ENCODE measurements around the gene MED7.

MED7 gene

GRCh38 chr5:157172403-157172802 lies 29.7 kb upstream of the MED7 start:
- Histone ChIP-seq H2AFZ (ENCODE audit: low read depth) (no peak overlapping the region), H3K27ac (no peak overlapping the region), H3K4me2 (no peak overlapping the region), H3K79me2 (ENCODE audit: insufficient read depth, low read depth) (no peaks in the 10 kb centered on the region), H3K36me3 (ENCODE audit: insufficient read depth) (no peaks in the 10 kb centered on the region), H3K4me3 (IDR thresholded peaks at IDR 0.05; ENCODE audit: insufficient read depth, low read depth, low read length) (no peak overlapping the region), H3K4me1 (ENCODE audit: low read depth, poor library complexity, severe bottlenecking) (peaks cover 4% of the 10 kb centered on the region), H3K9ac (no peak overlapping the region), H3K27me3 (ENCODE audit: insufficient read depth, low read depth) (no peaks in the 10 kb centered on the region), H4K20me1 (ENCODE audit: insufficient read depth) (no peaks in the 10 kb centered on the region)
- no peak for TF ChIP-seq CTCF (conservative IDR thresholded peaks at IDR 0.05; ENCODE audit: low read depth, low read length)

GRCh38 chr5:157168286-157168685 lies 25.6 kb upstream of the MED7 start:
- Histone ChIP-seq H2AFZ (ENCODE audit: low read depth) (no peak overlapping the region), H3K27ac (no peak overlapping the region), H3K4me3 (IDR thresholded peaks at IDR 0.05; ENCODE audit: insufficient read depth, low read depth, low read length) (no peak overlapping the region), H4K20me1 (ENCODE audit: insufficient read depth) (no peaks in the 10 kb centered on the region), H3K36me3 (ENCODE audit: insufficient read depth) (no peaks in the 10 kb centered on the region), H3K4me2 (no peak overlapping the region), H3K27me3 (ENCODE audit: insufficient read depth, low read depth) (no peaks in the 10 kb centered on the region), H3K79me2 (ENCODE audit: insufficient read depth, low read depth) (no peaks in the 10 kb centered on the region), H3K9ac (no peak overlapping the region), H3K4me1 (ENCODE audit: low read depth, poor library complexity, severe bottlenecking) (peaks cover 4% of the 10 kb centered on the region)
- no peak for TF ChIP-seq CTCF (conservative IDR thresholded peaks at IDR 0.05; ENCODE audit: low read depth, low read length)

GRCh38 chr5:157167214-157167621 lies 24.6 kb upstream of the MED7 start:
- Histone ChIP-seq H3K27ac (no peak overlapping the region), H3K4me1 (ENCODE audit: low read depth, poor library complexity, severe bottlenecking) (peaks cover 3% of the 10 kb centered on the region), H3K36me3 (ENCODE audit: insufficient read depth) (no peaks in the 10 kb centered on the region), H2AFZ (ENCODE audit: low read depth) (no peak overlapping the region), H3K4me3 (IDR thresholded peaks at IDR 0.05; ENCODE audit: insufficient read depth, low read depth, low read length) (no peak overlapping the region), H3K79me2 (ENCODE audit: insufficient read depth, low read depth) (no peaks in the 10 kb centered on the region), H4K20me1 (ENCODE audit: insufficient read depth) (no peaks in the 10 kb centered on the region), H3K9ac (no peak overlapping the region), H3K4me2 (no peak overlapping the region), H3K27me3 (ENCODE audit: insufficient read depth, low read depth) (no peaks in the 10 kb centered on the region)
- no peak for TF ChIP-seq CTCF (conservative IDR thresholded peaks at IDR 0.05; ENCODE audit: low read depth, low read length)

GRCh38 chr5:157166214-157167213 lies 23.8 kb upstream of the MED7 start, which contains the start of gene GARIN3:
TSS of gene GARIN3 (minus strand) at chr5:157166264. CDS start at chr5:157166168, 96 bp downstream.
- Histone ChIP-seq H4K20me1 (ENCODE audit: insufficient read depth) (no peaks in the 10 kb centered on the region), H3K4me1 (ENCODE audit: low read depth, poor library complexity, severe bottlenecking) (no peaks in the 10 kb centered on the region), H3K27ac (no peak within 1 kb of the TSS), H3K4me2 (no peak within 1 kb of the TSS), H3K79me2 (ENCODE audit: insufficient read depth, low read depth) (no peaks in the 10 kb centered on the region), H3K4me3 (IDR thresholded peaks at IDR 0.05; ENCODE audit: insufficient read depth, low read depth, low read length) (no peak within 1 kb of the TSS), H3K9ac (no peak within 1 kb of the TSS), H3K36me3 (ENCODE audit: insufficient read depth) (no peaks in the 10 kb centered on the region), H2AFZ (ENCODE audit: low read depth) (no peak within 1 kb of the TSS), H3K27me3 (ENCODE audit: insufficient read depth, low read depth) (no peaks in the 10 kb centered on the region)
- no peak for TF ChIP-seq CTCF (conservative IDR thresholded peaks at IDR 0.05; ENCODE audit: low read depth, low read length)

Data from KMS-11 (cell line).